Muscle of leg (tissue), 16 donors: ENCODE data around the gene CDC25C. TPM values are rescaled to one million over a fixed set of nuclear protein-coding genes. Genes with fewer than 3 reads are reported as not detected.

ENCODE experiments used
- DNase-seq: peaks from one replicate; pipeline ENCODE4 v3.0.0; 2013
- H3K27ac ChIP-seq: one replicate; pipeline ENCODE4 v1.5.1; 2013; ENCODE audit warnings: mild to moderate bottlenecking, low read length, control low read depth
- H3K27me3 ChIP-seq: one replicate; pipeline ENCODE4 v1.6.1; 2013; ENCODE audit warnings: low read length; ENCODE audit not compliant: control insufficient read depth, insufficient read depth
- H3K36me3 ChIP-seq: one replicate; pipeline ENCODE4 v1.6.1; 2013; ENCODE audit warnings: low read length; ENCODE audit not compliant: control insufficient read depth, insufficient read depth
- H3K4me1 ChIP-seq: one replicate; pipeline ENCODE4 v1.6.1; 2013; ENCODE audit warnings: low read length; ENCODE audit not compliant: control insufficient read depth, insufficient read depth
- H3K4me3 ChIP-seq: one replicate; pipeline ENCODE4 v1.5.1; 2013; ENCODE audit warnings: low read length, control low read depth
- H3K9me3 ChIP-seq: replicated peaks from 2 replicates; pipeline ENCODE4 v1.6.1; 2013; ENCODE audit warnings: low read depth, low read length; ENCODE audit not compliant: control insufficient read depth
- WGBS: methylation state at CpG from one replicate; pipeline ENCODE4 v1.1.5; 2013; ENCODE audit warnings: missing lambda C conversion rate; ENCODE audit not compliant: insufficient coverage; 5-methylcytosine and 5-hydroxymethylcytosine counted together
- long read RNA-seq, 11 donors: transcript quantifications; one replicate each; lab custom pipeline, GENCODE V29; 2026
- polyA plus RNA-seq, 8 donors: library from polyadenylated mRNA; unstranded; fragments of 120-200 nt; gene quantifications; one replicate each; pipeline versions ENCODE4 v1.2.1 to v1.2.3, GENCODE V29; 2013; ENCODE audit warnings: inconsistent platforms in 1 of 8, low replicate concordance in 1 of 8; ENCODE audit not compliant: insufficient read length in 8 of 8, insufficient read depth in 1 of 8
- total RNA-seq: library from RNA; stranded (reverse); fragments of 120-200 nt; gene quantifications from one replicate; pipeline ENCODE4 v1.2.4, GENCODE V29; 2013

Gene CDC25C
- 4.0 TPM for total RNA-seq
- 1 to 10 TPM; 3.0 to 5.3 (median 3.9) TPM for polyA plus RNA-seq
- long read RNA-seq, donor 1, partial matches to known transcripts, result 5 of 5 reads
- long read RNA-seq, donor 1, other reads (novel, unspliced or antisense), result 0 of 5 reads
- long read RNA-seq, donor 2, result 0 reads
- long read RNA-seq, donor 3, partial matches to known transcripts, result 26 of 34 reads
- long read RNA-seq, donor 3, other reads (novel, unspliced or antisense), result 7 of 34 reads
- long read RNA-seq, donor 4, result 0 reads
- long read RNA-seq, donor 5, partial matches to known transcripts, result 0 of 1 reads
- long read RNA-seq, donor 5, other reads (novel, unspliced or antisense), result 0 of 1 reads
- long read RNA-seq, donor 6, partial matches to known transcripts, result 109 of 109 reads
- long read RNA-seq, donor 6, other reads (novel, unspliced or antisense), result 0 of 109 reads
- long read RNA-seq, donor 7, result 0 reads
- long read RNA-seq, donor 8, result 0 reads
- long read RNA-seq, donor 9, result 0 reads
- long read RNA-seq, donor 10, partial matches to known transcripts, result 10 of 11 reads
- long read RNA-seq, donor 10, other reads (novel, unspliced or antisense), result 0 of 11 reads
- long read RNA-seq, donor 11, result 0 reads

DNA sequence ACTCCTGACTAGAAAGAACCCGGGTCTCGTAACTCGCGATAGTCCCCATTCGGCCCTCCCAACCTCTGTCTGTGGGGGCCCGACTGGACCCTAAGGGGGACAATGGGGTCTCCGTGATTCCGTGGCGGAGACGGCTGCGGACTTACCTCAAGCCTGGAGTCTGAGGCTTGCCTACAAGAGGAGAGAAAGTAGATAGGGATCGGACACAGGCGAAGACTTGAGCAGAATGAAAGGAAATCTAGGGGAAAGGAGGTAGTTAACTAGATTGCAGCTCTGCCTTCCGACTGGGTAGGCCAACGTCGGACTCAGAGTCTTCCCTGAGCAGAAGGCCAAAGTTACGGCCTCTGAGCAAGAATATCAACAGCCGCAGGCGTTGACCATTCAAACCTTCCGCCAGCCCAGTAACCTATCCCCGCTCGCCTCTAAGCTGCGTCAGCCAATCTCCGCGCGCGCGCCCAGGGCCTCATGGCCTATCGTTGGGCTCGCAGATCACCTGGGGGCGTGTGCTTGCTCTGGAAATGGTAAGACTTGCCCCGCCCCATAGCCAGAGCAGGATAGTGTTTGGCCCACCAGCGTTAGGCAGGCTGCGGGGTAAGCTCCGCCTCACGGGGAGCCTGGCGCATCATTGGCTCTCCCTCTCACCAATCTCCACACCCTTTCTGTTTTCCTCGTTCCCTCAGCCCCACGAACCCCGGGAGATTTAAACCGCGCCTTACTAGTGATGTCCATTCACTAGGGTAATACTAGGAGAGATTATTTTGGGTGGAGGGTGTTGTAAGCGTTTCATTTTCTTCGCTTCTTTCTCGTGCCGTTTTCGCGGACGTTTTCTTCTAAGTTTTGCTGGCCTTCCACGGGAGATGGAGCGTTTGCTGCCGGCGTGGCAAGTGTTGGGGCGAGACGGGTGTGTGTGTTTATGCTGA, at the start of gene CDC25C:
Gene CDC25C (minus strand): TSS at position 356 of the 920 bp plus-strand sequence. CDS start 624 bp downstream, outside the sequence.
- peak; percentile 100 for DNase-seq
- Histone ChIP-seq H3K9me3 (no peaks in the 10 kb centered on the region), H3K4me1 (peaks cover 10% of the 10 kb centered on the region), H3K27me3 (no peaks in the 10 kb centered on the region), H3K36me3 (no peaks in the 10 kb centered on the region), H3K27ac (peak within 1 kb of the TSS; percentile 64), H3K4me3 (peak within 1 kb of the TSS; percentile 51)
- WGBS, result under 1% methylated on average over 46 of the region's 55 CpGs

DNA sequence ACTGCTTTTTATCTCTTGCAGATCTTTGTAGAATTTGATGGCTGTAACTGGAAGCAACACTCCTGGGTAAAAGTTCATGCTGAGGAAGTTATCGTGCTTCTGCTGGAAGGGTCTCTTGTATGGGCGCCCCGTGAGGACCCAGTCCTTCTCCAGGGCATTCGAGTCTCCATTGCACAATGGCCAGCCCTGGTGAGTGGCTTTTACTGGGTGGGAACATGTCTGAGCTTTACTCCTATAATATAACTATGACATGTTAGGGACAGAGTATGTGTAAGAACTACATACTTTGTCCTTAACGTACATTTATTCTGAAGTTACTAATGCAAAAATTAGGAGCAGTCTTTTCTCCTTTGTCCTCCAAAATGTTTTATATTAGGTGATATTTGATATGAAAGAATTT, 41.0 kb upstream of the CDC25C start:
- Histone ChIP-seq H3K36me3 (peaks cover 23% of the 10 kb centered on the region), H3K4me1 (no peaks in the 10 kb centered on the region), H3K27ac (no peak overlapping the region), H3K9me3 (no peaks in the 10 kb centered on the region), H3K27me3 (no peaks in the 10 kb centered on the region), H3K4me3 (no peak overlapping the region)
- WGBS, result 60% methylated on average over 1 of the region's 5 CpGs
- no peak for DNase-seq

DNA sequence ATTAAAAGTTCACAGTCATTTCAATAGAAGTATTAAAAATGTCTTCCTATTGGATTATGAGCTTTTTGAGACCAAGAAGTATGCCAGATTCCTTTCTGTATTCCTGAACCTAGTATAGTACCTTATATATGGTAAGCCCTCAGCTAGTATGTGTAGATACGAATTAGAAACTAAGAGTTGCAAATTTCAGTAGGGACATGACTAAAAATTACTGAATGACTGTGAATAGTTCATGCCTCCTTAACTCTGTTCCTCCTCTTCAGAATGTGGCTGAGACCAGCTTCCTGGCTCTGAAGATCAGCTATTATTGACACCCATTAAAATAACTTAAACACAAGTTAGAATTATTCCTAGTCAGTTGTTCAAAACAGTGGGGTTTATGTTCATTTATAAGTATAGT, 40.6 kb upstream of the CDC25C start:
- no peak for DNase-seq
- Histone ChIP-seq H3K4me3 (no peak overlapping the region), H3K4me1 (no peaks in the 10 kb centered on the region), H3K27ac (no peak overlapping the region), H3K9me3 (no peaks in the 10 kb centered on the region), H3K27me3 (no peaks in the 10 kb centered on the region), H3K36me3 (peaks cover 18% of the 10 kb centered on the region)
- WGBS, result no CpG with 5 or more reads among the region's 1 CpG

DNA sequence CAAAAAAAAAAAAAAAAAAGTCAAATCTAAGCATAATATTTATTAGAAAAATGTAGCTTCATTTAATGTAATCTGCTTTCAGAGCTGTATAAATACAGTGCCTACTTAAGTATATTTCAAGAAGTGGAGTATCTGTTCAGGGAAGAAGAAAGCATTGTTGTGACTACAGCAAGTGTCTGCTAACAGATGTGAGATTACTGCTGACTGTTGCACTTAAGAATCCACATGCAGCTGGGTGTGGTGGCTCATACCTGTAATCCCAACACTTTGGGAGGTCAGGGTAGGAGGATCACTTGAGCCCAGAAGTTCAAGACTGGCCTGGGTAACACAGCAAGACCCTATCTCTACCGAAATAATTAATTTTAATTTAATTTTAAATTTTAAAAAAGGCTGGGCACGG, 39.9 kb upstream of the CDC25C start:
- H3K27ac ChIP-seq, result no peak overlapping the region
- 80% methylated on average over 1 of the region's 2 CpGs for WGBS
- H3K9me3 ChIP-seq, result no peaks in the 10 kb centered on the region
- peaks cover 18% of the 10 kb centered on the region for H3K36me3 ChIP-seq
- H3K4me1 ChIP-seq, result peaks cover 1% of the 10 kb centered on the region
- H3K27me3 ChIP-seq, result no peaks in the 10 kb centered on the region
- no peak for DNase-seq
- no peak overlapping the region for H3K4me3 ChIP-seq

DNA sequence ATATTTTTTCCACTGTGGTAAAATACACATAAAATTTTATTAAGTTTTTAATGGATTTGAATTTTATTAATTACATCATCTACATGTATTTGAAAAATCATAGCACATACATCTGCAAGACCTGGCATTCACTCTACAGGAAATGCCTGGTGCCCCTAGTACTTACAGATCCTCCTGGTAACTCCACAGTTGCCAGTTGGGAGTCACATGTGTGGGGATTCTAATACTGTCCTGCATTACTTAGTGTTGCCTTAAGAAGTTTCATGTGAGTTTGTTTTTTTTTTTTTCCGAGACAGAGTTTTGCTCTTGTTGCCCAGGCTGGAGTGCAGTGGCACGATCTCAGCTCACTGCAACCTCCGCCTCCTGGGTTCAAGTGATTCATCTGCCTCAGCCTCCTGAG, 38.9 kb upstream of the CDC25C start:
- H3K27ac ChIP-seq, result no peak overlapping the region
- DNase-seq, result no peak
- WGBS, result no CpG with 5 or more reads among the region's 3 CpGs
- H3K27me3 ChIP-seq, result no peaks in the 10 kb centered on the region
- no peaks in the 10 kb centered on the region for H3K9me3 ChIP-seq
- H3K4me3 ChIP-seq, result no peak overlapping the region
- H3K36me3 ChIP-seq, result peaks cover 11% of the 10 kb centered on the region
- peaks cover 4% of the 10 kb centered on the region for H3K4me1 ChIP-seq

DNA sequence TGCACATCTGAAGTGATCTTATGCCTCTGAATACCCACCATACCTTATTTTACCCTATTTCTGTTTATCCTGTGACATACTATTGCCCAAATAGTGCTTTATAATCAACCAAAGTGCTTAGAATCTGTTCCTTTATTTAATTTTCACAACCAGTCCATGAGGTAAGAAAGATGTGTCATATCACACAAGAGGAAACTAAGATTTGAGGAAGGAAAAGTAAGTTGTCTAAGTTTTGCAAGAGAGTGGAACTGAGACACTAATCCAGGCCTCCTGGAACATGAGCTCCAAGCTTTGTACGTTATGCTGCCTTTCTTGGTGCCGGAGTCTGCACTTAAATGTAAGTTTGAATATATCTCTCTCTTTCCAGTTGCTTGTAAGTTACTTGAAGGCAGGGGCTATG, 38.1 kb upstream of the CDC25C start:
- no peak overlapping the region for H3K4me3 ChIP-seq
- no CpG with 5 or more reads among the region's 2 CpGs for WGBS
- peaks cover 4% of the 10 kb centered on the region for H3K4me1 ChIP-seq
- H3K27ac ChIP-seq, result peak overlapping the region; percentile 31
- H3K36me3 ChIP-seq, result peaks cover 9% of the 10 kb centered on the region
- no peaks in the 10 kb centered on the region for H3K9me3 ChIP-seq
- DNase-seq, result peak; percentile 47
- no peaks in the 10 kb centered on the region for H3K27me3 ChIP-seq

DNA sequence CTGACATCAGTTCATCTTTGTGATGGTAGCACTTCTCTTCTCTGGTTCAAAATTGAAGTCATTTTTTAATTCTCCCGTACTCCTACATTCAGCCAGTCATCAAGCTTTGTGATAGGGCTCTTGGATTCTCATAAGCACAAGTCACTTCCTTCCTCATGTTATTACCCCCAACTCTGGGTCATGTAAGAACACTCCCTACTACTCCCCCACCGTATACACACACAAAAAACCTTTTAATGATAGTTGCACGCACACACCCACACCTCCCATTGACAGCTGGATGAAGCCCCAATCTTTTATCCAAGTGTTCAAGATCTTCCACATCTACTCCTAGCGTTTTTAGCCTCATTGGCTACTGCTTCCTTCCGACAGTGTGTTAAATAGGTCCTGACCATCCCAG, 37.7 kb upstream of the CDC25C start:
- DNase-seq, result no peak
- WGBS, result 68% methylated on average over 5 of the region's 5 CpGs
- H3K36me3 ChIP-seq, result peaks cover 8% of the 10 kb centered on the region
- H3K27ac ChIP-seq, result peak overlapping the region; percentile 31
- H3K9me3 ChIP-seq, result no peaks in the 10 kb centered on the region
- H3K4me3 ChIP-seq, result no peak overlapping the region
- H3K4me1 ChIP-seq, result peaks cover 4% of the 10 kb centered on the region
- no peaks in the 10 kb centered on the region for H3K27me3 ChIP-seq

DNA sequence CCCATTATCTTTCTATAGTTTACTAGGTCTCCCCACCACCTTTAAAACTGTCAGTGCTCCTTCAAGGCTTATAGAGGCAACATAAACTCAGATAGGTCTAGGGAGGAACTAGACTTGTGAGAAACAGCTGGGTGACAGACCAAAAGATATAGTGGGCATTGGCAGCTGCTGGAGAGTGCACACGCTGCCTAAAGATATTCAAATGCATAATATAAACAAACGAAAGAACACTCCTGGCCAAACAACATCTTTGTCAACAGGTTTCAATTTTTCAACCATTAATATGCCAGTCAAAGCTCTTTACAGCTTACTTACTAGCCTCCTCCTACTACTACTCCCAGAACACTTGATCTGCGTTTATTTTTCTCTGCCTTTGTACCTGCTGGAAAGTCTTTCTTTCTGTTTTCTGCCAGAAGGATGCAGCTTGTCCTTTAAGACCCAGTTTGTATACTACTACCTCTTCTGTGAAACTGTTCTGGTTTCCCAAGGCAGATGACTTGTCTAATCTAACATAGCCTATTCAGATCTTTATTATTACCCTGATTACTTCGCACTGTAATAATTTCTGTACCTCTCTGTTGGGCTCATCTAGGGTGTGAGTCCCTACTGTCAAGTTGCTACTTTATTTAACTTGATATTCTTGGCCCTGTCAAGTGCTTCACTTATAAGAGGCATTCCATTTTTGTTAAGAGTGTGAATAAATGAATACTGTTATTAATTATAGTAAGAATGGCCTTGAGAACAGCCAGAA, 35.2 kb upstream of the CDC25C start:
- peaks cover 4% of the 10 kb centered on the region for H3K4me1 ChIP-seq
- no peaks in the 10 kb centered on the region for H3K36me3 ChIP-seq
- H3K27ac ChIP-seq, result peak overlapping the region; percentile 49
- 62% methylated on average over 3 of the region's 4 CpGs for WGBS
- DNase-seq, result no peak
- no peak overlapping the region for H3K4me3 ChIP-seq
- no peaks in the 10 kb centered on the region for H3K9me3 ChIP-seq
- no peaks in the 10 kb centered on the region for H3K27me3 ChIP-seq

DNA sequence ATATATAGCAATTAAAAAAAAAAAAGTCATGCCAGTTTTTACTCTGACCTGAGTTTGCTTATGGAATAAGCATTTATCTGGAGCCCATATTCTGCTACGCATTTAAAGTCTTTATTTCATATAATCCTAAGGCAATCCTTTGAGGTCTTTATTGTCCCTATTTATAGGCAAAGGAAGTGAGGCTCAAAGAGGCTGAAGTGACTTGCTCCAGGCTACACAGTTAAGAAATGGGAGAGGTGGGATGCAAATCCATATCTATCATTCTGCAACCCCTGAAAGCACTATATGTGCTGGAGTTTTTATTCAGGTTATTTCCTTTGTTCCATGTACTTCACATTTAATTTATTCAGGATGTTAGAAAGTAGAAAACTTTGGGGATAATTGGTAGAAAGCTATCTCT, 33.0 kb upstream of the CDC25C start:
- DNase-seq, result no peak
- peaks cover 2% of the 10 kb centered on the region for H3K36me3 ChIP-seq
- H3K4me3 ChIP-seq, result no peak overlapping the region
- WGBS, result no CpG with 5 or more reads among the region's 1 CpG
- H3K27me3 ChIP-seq, result no peaks in the 10 kb centered on the region
- no peaks in the 10 kb centered on the region for H3K9me3 ChIP-seq
- H3K27ac ChIP-seq, result no peak overlapping the region
- peaks cover 4% of the 10 kb centered on the region for H3K4me1 ChIP-seq
